GM12864 (cell line): ENCODE measurements around the gene AMMECR1.

ENCODE experiments used
- DNase-seq: peaks from one replicate; pipeline ENCODE4 v3.0.0-alpha.2; 2011; ENCODE audit warnings: low read depth
- H3K4me3 ChIP-seq: 2 replicates; pipeline ENCODE4 v1.5.1; 2011; ENCODE audit warnings: mild to moderate bottlenecking, low read depth, low read length, control low read depth
- TF ChIP-seq, protein P1 (sequence below): IDR thresholded peaks from 2 replicates; pipeline ENCODE4 v1.5.1; 2011; ENCODE audit warnings: low read depth, mild to moderate bottlenecking, moderate library complexity, low read length, control low read depth, inconsistent platforms; ENCODE audit errors: missing control alignments

The AMMECR1 gene

DNA sequence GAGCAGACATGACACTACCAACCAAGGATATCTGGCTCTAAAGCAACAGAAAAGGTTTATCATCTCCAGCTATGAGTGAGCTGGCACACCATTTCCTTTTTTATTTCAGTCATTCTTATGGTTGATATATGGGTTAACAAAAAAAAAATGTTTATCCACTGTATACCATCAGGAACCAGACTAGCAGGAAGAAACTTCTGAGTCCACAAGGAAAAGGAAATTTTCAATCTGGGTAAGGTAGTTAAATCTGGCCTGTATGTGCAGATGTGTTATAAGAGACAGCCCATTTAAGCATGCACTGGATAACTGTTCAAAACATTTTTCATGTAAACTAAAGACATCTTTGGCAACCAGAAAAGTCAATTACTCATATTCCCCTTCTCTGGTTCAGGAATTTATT is 35.0 kb downstream of the AMMECR1 start:
- DNase-seq, result no peak
- no peak overlapping the region for H3K4me3 ChIP-seq
- TF ChIP-seq, protein P1, sequence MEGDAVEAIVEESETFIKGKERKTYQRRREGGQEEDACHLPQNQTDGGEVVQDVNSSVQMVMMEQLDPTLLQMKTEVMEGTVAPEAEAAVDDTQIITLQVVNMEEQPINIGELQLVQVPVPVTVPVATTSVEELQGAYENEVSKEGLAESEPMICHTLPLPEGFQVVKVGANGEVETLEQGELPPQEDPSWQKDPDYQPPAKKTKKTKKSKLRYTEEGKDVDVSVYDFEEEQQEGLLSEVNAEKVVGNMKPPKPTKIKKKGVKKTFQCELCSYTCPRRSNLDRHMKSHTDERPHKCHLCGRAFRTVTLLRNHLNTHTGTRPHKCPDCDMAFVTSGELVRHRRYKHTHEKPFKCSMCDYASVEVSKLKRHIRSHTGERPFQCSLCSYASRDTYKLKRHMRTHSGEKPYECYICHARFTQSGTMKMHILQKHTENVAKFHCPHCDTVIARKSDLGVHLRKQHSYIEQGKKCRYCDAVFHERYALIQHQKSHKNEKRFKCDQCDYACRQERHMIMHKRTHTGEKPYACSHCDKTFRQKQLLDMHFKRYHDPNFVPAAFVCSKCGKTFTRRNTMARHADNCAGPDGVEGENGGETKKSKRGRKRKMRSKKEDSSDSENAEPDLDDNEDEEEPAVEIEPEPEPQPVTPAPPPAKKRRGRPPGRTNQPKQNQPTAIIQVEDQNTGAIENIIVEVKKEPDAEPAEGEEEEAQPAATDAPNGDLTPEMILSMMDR, result no peak

GRCh38 chrX:110281377-110281776 is 36.5 kb downstream of the AMMECR1 start:
- H3K4me3 ChIP-seq, result no peak overlapping the region
- no peak for DNase-seq
- TF ChIP-seq, protein P1, result no peak

GRCh38 chrX:110280954-110281353 is 36.9 kb downstream of the AMMECR1 start:
- no peak overlapping the region for H3K4me3 ChIP-seq
- no peak for DNase-seq
- TF ChIP-seq, protein P1, result no peak

DNA sequence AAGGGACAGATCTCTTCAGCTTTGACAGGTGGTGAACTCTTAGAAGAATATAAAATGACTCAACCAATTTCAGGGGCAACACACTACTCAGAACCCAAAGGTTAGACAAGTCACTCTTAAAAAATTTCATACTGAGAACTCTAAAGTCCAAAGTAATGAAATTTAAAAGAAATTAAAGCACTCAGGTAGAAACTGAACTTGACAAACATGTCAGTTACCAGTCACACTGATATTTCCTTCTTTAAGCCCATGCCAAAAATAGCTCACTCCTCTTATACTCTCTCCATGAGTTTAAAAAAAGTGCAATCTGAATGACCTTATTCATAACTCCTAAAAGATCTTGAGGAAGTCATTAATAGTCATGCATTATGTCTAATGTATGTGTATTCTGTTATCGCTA is 40.3 kb downstream of the AMMECR1 start:
- DNase-seq, result no peak
- no peak overlapping the region for H3K4me3 ChIP-seq
- TF ChIP-seq, protein P1, result no peak

- DNase-seq, result peak; percentile 12
- H3K4me3 ChIP-seq, result no peak overlapping the region
- TF ChIP-seq, protein P1, result no peak
These were observed 41.1 kb downstream of the AMMECR1 start for GRCh38 chrX:110276778-110277177.

DNA sequence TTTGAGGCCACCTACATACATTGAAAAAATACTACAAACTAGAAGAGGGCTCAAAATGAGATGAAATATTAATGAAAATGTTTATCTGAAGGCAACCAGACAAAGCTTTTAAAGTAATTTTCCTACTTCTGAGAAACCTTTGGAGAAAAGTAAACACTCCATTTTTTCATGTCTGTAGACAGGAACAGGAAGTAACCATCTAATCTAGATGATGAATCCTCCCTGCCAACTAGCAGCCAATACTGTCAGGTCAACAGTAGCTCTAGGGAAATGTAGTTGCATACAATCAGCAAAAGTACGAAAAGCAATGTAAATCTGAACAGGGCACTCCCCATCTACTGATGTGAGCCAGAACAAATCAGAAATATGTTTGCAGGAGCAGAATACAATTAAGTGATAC is 49.0 kb downstream of the AMMECR1 start:
- DNase-seq, result no peak
- no peak overlapping the region for H3K4me3 ChIP-seq
- TF ChIP-seq, protein P1, result no peak

DNA sequence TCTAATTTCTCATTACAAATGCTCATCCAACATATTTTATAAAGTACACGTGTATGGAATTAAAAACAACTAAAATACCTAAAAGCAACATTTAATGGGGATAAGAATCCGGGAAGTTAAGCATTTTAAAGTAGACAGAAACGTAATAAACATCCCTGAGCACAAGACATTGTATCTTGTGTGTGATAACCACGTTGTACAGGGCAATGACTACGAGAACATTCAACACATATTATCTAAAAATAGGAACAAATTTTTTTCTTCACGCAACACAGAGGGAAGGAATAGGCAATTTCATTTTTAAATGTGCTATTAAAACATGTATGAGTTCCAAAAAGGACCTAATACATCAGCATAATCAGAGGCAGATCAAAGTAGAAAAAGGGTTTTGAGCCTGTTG is 49.5 kb downstream of the AMMECR1 start:
- no peak for DNase-seq
- TF ChIP-seq, protein P1, result no peak
- H3K4me3 ChIP-seq, result no peak overlapping the region
